Coronary artery (tissue), 2 donors: ENCODE results near the gene NBDY.
"Not testable (repeated sequence)": the region's sequence is repeated elsewhere in the genome, so short reads cannot be mapped to it uniquely, and the experiment has no call there.

Source experiments
- DNase-seq: peaks from one replicate; pipeline ENCODE4 v3.0.0-alpha.2; 2017; ENCODE audit warnings: low spot score
- H3K27ac ChIP-seq, 2 donors: fragments of 200-600 bp; sonication (generic); one replicate each; pipeline ENCODE4 v1.5.1; 2016 to 2019
- H3K4me3 ChIP-seq: fragments of 200-600 bp; sonication (generic); 2 replicates; pipeline ENCODE4 v1.5.1; 2016; ENCODE audit warnings: mild to moderate bottlenecking, moderate library complexity
- CTCF ChIP-seq: fragments of 200-600 bp; sonication (generic); IDR thresholded peaks from one replicate; pipeline ENCODE4 v1.5.1; 2019; ENCODE audit warnings: antibody characterized with exemption

NBDY gene

GRCh38 chrX:56764153-56764974 is 35.3 kb downstream of the NBDY start:
- TF ChIP-seq CTCF, result peak; percentile 60
- H3K4me3 ChIP-seq, result peak overlapping the region; percentile 75
- peak overlapping the region; percentile 86 to 92 for H3K27ac ChIP-seq
- peak; percentile 87 for DNase-seq

- Histone ChIP-seq H3K4me3 (peak overlapping the region; percentile 43), H3K27ac (peak overlapping the region in 1 of 2 donors; percentile 56)
- no peak for TF ChIP-seq CTCF
- DNase-seq, result peak; percentile 60
Observed at GRCh38 chrX:56764975-56765791, 36.1 kb downstream of the NBDY start.

- Histone ChIP-seq H3K4me3 (no peak overlapping the region), H3K27ac (peak overlapping the region in 1 of 2 donors; percentile 64)
- no peak for TF ChIP-seq CTCF
- DNase-seq, result peak; percentile 31
Observed at GRCh38 chrX:56765811-56766553, 36.9 kb downstream of the NBDY start.

GRCh38 chrX:56766554-56767347 is 37.7 kb downstream of the NBDY start:
- TF ChIP-seq CTCF, result no peak
- peak; percentile 72 for DNase-seq
- H3K4me3 ChIP-seq, result peak overlapping the region; percentile 74
- H3K27ac ChIP-seq, result peak overlapping the region; percentile 56 to 64

GRCh38 chrX:56767348-56768119 is 38.5 kb downstream of the NBDY start:
- DNase-seq, result peak; percentile 81
- peak overlapping the region; percentile 74 for H3K4me3 ChIP-seq
- peak overlapping the region; percentile 56 to 64 for H3K27ac ChIP-seq

- not testable (repeated sequence) for H3K4me3 ChIP-seq, H3K27ac ChIP-seq, DNase-seq
Observed at GRCh38 chrX:56768120-56768660, 39.1 kb downstream of the NBDY start.

- not testable (repeated sequence) for H3K27ac ChIP-seq
Observed at GRCh38 chrX:56772675-56773521, 43.9 kb downstream of the NBDY start.

GRCh38 chrX:56773522-56774060 is 44.5 kb downstream of the NBDY start:
- not testable (repeated sequence) for H3K4me3 ChIP-seq, H3K27ac ChIP-seq, DNase-seq

More at GRCh38 chrX:56772675-56773521, 43.9 kb downstream of the NBDY start:
- not testable (repeated sequence) for H3K4me3 ChIP-seq, DNase-seq

GRCh38 chrX:56778099-56778923 is 49.3 kb downstream of the NBDY start:
- not testable (repeated sequence) for H3K4me3 ChIP-seq, DNase-seq, H3K27ac ChIP-seq
